CD4-positive, alpha-beta T cell treated with Interleukin-6 for 4 hours (primary cell): ENCODE data around the gene CD82.
A peak's percentile ranks its signal among the peaks of the same experiment; 100 is the strongest.

Source experiments
- DNase-seq: peaks from one replicate; pipeline ENCODE4 v3.0.0-alpha.2; 2020; ENCODE audit warnings: mixed read lengths

The CD82 gene

DNA sequence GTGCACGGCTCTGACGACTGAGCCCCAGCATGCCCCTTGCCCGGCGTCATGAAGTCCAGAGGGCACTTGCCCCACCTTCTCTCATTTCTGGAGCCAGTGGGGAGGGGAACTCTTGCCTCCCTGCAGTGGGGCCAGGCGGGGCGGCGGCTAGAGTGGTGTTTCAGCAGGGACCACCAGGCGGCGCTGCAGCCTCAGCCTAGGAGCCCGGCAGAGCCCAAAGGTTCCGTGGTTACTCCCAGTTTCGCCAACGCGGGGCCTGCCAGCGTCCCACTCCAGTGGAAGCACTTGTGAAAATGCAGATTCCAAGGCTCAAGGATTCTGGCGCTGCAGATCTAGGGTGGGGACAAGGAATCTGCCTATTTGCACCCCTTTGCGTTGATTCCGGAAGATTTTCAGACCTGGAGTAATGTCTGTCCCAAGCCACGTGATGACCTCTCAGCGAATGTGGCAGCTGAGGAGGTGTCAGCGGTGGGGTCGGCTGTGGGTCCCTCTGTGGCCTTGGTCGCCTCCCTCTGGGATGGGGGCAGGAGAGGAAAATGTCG is 55.7 kb downstream of the CD82 start:
- peak; percentile 69 for DNase-seq

- no peak for DNase-seq
Observed at GRCh38 chr11:44621784-44622183, 56.3 kb downstream of the CD82 start.

GRCh38 chr11:44622190-44622650 is 56.8 kb downstream of the CD82 start:
- no peak for DNase-seq

DNA sequence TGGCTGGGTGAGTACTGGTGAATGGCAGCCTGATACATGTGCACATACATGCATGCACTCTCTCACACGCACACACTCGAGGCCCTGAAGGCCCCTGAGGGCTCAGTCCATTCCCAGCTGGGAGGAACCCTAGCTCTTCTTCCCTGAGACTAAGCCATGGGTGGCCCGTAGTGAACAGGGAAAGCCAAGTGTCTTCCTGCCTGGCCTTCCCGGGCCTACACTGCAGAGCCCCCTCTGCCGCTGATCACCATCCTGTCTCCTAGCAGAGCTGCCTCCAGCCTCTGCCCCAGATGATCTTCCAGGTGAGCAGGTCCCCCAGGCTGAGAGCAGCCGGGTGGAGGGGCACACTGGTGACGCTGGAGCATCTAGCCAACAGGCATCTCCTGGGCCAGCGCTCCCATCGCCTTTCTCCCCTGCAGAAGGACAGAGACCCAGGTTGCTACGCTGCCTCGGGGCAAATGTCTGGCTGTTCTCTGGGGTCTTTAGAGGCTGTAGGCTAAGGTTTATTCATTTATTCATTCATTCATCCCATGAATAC is 57.3 kb downstream of the CD82 start:
- no peak for DNase-seq

DNA sequence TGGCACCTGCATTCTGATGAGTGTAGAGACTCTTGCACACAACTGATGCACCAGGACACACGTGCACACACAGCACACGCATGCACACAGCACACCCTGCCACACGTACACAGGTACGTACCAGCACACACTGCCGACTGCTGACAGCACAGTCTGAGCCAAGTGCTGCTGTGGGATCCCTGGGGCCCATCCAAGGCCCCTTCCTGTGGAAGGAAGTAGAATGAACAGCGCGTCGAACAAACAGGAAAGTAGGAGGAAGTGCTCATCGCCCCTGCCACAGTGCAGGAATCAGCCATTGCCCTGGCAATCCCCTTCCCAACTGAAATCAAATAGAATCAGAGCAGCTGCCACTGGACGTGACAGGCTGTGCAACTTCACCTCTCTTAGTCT is 57.9 kb downstream of the CD82 start:
- DNase-seq = peak; percentile 22

- DNase-seq = no peak
Observed at GRCh38 chr11:44623731-44624491, 58.4 kb downstream of the CD82 start.

DNA sequence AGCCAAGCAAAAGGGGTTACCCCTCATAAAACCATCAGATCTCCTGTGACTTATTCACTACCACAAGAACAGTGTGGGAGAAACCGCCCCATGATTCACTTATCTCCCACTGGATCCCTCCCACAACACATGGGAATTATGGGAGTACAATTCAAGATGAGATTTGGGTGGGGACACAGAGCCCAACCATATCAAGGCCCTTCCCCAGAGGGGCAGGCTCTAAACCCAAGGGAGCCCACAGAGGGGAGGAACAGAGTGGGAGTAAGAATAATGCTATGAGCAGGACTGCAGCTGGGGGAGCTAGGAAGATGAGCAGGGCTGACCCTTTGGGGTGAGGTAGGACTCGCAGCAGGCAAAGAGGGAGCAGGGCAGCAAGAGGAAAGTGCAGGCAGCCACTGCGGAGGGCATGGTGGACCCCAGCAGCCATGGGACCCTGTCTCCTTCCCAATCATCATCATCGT is 59.3 kb downstream of the CD82 start:
- no peak for DNase-seq

GRCh38 chr11:44625759-44626523 is 60.5 kb downstream of the CD82 start:
- no peak for DNase-seq

- DNase-seq = no peak
Observed at GRCh38 chr11:44626645-44627044, 61.2 kb downstream of the CD82 start.

DNA sequence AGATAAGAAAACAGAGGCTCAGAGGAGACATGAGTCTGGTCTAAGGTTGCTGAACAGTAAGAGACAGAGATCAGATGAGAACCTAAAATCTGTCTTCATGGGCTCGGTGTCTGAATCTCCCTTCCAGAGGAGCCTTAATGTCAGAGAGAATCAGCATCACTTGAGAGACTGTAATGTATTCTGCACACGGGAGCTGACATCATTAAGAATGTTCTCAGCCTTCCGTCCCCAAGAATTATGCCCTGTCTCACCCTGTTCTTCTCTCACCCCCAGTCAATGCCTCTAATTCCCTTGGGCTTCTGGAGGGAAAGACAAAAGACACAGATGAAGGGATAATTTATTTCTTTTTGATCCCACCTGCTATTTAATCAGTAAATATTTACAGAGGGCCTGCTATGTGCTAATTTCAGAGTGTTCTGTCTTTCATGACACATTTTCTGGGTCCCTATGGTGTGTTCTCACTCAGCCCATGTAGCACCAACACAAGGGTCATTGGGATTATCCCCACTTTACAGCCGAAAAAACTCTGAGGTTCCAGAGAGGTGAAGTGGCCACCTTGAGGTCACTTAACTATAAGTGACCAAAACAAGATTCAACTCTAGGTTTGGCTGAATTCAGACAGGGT is 61.8 kb downstream of the CD82 start:
- DNase-seq = no peak

DNA sequence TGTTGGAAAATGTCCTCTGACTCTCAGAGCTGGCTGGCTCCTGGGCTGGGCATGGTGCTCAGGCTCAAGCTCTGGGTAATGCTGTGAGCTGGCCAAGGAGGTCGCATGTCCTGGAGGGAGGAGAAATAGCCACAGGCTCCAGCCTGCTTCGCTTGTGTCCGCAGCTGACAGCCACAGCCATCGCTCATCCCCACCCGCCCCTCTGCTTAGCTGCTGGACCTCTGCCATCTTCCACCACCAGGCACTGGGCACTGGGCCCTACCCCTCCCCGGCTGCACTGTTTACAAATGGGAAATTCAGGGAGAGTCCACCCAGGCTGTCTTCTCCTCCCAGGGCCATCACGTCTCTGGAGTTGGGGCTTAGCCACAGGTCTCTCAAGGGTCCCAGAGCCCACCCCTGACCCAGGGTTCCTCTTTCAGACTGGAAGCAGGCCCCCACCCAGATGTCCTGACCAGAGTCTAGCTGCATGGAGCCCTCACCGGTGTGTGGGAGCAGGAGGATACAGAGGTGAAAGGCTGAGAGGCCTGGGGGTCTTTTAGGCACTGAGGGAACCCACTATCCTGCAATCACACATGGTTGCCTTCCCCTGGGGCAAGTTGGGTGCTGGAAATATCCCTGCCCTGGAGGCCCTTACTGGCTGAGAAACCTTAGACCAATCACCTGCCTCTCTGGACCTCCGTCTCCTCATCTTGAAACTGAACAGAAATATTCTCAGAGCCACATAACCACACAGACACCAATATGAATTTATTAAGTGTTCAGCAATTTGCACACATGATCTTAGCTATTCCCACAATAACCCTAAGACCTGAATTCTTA is 62.7 kb downstream of the CD82 start:
- DNase-seq = no peak

GRCh38 chr11:44628730-44629700 is 63.6 kb downstream of the CD82 start:
- no peak for DNase-seq

DNA sequence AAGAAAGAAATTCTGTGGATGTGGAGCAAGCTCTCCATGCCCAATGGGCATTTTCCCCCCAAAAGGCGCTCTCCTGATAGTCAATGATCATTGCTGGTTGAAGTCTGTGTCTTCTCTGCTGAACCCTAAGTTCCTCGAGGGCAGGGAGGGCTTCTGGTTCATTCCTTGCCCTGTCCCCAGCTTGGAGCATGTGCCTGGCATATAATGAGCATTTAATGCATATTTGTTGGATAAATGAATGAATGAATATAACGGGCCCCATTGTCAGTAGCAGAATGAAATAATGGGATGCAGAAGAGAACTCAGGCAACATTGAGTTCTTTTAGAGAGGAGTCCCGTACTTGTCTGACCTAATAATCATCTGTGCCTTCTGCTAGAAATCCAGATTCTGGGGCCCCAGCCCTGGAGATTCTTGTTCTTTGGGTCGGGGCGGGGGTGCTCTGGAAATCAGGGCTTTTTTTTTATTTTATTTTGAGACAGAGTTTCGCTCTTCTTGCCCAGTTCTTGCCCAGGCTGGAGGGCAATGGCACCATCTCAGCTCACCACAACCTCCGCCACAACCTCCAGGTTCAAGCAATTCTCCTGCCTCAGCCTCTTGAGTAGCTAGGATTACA is 64.4 kb downstream of the CD82 start:
- no peak for DNase-seq

- DNase-seq = no peak
Observed at GRCh38 chr11:44630511-44631210, 65.2 kb downstream of the CD82 start.

GRCh38 chr11:44631831-44632230 is 66.4 kb downstream of the CD82 start:
- DNase-seq = no peak

GRCh38 chr11:44632466-44633123 is 67.1 kb downstream of the CD82 start:
- DNase-seq = peak; percentile 55

- no peak for DNase-seq
Observed at GRCh38 chr11:44633641-44634040, 68.2 kb downstream of the CD82 start.

- DNase-seq = peak; percentile 25
Observed at GRCh38 chr11:44634401-44635281, 69.2 kb downstream of the CD82 start.
